ENCODE data around the gene ZNF366.

The ZNF366 gene

DNA sequence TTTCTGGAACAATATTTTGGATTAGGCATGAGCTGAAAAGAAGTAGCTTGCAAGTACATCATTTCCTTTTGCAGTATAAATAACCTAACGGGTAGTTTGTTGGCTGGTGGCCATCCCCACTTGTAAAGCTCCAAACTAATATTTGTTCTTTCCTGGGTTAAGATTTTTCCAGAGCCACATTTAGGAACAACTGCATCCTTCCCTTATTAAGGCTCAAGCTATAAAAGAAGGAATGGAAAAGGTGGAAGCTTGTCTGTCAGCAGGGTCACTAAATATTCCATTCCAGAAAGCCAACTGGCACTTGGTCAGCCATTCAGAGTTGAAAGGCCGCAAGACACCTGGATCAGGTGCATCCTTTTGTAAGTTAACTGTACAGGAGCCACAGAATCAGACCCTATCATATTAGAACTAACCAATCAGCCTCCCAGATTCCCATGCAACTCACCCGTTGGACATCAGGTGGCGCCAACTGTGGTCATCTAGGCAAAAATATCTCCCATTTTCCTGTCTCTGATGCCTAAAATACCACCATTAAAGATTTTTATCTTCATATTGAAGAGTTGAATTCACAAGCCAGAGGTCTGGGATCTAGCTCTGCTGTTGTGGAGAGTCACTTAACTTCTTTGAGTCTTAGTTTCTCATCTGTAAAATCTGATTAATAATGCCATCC is 104.1 kb downstream of the ZNF366 start:
- no peak for DNase-seq (ENCODE audit: low read depth)

DNA sequence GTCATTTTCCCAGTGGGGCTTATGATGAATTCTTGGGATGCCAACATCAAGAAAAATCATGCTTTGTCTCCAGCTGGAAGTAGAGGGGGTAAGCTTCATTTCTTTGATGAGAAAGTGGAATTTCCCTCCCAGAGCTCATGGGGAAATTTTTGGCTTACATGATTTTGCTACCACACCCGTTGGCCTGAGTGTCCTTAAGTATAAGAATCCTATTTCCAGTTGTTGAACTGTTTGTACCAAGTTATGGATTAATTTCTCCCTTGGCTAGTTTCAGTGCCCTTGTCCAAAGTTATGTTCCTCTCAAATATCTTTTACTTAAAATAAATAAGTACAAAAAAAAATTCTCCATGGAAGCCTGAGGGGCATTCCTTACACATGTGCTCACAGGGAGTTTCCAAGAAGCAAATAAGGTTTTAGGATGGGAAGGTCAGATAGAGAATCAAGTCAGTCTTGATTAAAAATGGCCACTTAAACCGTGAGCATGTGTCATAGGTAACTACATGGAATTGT is 104.8 kb downstream of the ZNF366 start:
- no peak for DNase-seq (ENCODE audit: low read depth)

DNA sequence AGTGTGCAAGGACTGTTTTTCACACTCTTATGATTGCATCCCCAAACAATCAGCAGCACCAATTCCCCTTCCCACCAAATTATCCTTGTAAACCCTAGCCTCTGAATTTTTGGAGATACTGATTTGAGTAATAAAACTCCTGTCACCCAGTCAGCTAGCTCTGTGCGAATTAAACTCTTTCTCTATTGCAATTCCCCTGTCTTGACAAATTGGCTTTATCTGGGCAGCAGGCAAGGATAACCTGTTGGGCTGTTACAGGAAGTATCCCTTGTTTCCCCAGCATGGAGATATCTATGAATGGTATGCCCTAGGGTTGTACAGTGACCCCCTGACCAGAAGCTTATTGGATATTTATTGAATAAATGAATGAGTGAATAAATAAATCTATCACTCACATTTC is 106.3 kb downstream of the ZNF366 start:
- DNase-seq (ENCODE audit: low read depth) = no peak

DNA sequence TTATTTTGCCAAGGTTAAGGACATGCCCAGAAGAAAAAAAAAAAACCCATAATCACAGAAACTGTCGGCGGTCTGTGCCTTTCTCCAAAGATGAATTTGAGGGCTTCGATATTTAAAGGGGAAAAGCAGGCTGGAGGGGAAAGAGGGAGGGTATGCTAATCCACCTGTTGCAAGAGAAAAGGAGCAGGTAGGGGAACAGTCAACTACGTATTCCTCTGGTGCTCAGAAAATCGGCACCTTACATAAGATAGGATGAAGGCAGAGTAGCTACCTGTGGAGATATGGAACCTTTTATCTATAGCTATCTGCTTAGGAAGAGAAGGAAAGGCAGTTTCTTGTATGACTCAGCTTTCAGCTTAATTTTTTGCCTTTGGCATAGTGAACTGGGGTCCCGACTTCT is 109.4 kb downstream of the ZNF366 start:
- DNase-seq (ENCODE audit: low read depth) = no peak

DNA sequence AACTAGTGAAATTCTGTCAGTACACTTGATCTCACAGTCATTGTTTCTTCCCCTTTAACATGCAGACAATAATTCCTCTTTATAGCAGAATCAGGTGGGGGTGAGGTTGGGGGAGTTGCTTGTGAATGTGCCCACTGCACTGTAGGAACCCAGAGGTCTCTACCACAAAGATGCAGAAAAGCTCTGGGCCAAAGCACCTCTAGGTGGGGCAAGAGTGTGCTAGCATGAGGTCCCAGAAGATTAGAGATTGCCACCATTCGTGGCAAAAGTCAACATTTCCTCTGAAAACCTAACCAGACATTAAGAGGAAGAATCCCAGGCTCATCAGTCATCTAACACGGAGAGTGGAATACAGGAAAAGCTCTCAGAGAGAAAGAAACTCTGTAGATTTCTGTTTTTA is 112.5 kb downstream of the ZNF366 start:
- no peak for DNase-seq (ENCODE audit: low read depth)

DNA sequence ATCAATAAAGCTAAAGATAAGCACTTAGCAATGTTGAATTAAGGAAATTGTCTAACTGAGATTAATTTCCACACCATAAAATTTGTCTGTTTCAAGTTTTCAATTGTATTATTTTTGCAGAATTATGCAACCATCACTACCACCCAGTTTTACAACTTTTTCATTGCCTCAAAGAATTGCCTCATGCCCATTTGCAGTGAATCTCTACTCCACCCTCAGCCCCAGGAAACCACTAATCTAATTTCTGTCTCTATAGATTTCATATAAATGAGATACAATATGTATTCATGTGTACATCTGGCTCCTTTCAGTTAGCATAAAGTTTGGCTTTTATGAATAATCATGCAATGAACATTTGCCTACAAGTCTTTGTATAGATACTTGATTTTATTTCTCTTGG is 114.2 kb downstream of the ZNF366 start:
- DNase-seq (ENCODE audit: low read depth) = no peak
